Stimulated activated CD4-positive, alpha-beta T cell treated with anti-CD3 and anti-CD28 coated beads, Interleukin-2, amount 100 ng/mL, for 4 hours (primary cell): ENCODE measurements around the gene AOX1.
"Not testable (repeated sequence)": the region's sequence is repeated elsewhere in the genome, so short reads cannot be mapped to it uniquely, and the experiment has no call there.

Experiments
- DNase-seq: peaks from one replicate; pipeline ENCODE4 v3.0.0-alpha.2; 2020; ENCODE audit warnings: low read depth

AOX1 gene

DNA sequence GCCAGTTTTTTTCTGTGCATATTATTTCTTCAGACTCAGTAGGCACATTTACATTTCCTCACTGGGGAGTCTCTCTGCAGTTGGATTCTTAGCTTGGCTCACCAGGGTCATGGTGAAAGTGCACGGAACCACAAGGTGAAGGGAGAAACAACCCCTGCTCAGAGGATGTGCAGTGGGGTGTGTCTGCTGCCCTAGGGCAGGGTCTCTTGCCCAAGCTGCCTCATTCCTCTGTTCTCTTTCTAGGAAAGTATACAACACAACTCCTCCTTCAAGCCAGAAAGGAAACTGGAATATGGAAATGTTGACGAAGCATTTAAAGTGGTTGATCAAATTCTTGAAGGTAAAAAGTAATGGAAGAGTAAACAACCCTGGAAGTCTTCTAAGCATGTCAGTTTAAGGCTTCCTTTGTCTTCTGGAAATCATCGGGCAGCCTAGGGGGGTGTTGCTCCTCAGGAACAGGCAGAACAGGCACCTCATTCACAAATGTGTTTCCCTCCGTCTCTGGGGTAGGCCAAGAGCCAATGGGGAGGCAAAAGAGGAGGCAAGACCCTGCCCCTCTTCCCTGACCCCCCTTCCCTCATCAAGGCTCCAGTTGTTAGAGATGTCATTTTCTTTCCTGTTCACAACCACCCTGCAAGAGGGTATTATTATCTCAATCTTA is 41.4 kb downstream of the AOX1 start:
- DNase-seq, result no peak

DNA sequence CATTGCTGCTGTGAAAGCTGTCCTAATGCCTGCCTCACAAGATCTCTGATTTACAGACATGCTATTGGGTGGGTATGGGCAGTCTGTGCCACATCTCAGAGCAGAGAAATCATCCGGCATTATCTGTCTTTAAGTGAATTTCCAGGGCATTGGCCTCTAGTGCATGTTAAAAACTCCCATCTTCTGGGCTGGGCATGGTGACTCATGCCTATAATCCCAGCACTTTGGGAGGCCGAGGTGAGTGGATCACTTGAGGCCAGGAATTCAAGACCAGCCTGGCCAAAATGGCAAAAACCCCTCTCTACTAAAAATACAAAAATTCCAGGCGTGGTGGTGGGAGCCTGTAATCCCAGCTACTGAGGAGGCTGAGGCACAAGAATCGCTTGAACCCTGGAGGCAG is 42.6 kb downstream of the AOX1 start:
- DNase-seq, result not testable (repeated sequence)

GRCh38 chr2:200631287-200631686 is 45.5 kb downstream of the AOX1 start:
- no peak for DNase-seq

- DNase-seq, result no peak
These were observed 48.6 kb downstream of the AOX1 start for GRCh38 chr2:200634231-200634964.

DNA sequence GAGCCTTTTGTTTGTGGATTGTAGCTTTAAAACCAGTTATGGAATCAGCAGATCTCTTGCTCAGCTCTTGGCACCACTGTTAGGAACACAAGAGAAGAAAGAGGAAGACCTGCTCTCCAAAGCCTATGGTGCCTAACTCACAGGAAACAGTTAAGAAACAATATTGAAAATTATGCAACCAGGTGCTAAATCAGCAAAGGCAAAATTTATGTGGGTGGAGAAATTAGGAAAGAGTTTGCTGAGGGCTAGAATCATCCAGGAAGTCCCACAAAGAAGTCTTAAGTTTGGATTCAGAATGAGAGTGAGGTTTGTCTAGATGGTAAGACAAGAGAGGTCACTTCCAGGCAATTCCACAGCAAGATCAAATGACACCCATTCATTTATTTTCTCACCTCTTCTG is 49.4 kb downstream of the AOX1 start:
- no peak for DNase-seq

- no peak for DNase-seq
These were observed 52.1 kb downstream of the AOX1 start for GRCh38 chr2:200637901-200638300.

DNA sequence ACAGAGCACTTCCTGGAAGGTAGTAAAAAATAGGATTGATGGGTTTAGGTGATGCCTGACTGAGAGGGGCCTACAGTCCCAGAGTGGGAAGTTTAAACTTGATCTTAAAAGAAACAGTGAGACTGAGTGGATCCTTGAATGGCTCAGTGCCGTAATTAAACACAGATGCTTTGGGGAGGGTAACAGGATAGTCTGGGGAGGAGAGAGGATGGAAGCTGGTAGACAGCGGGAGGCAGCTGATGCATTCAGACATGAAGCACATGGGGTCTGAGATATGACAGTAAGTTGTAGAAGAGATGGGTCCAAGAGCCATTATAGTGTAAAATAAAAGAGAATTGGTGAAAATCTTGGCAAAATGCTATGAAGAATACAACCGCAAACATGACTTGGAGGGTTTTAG is 54.4 kb downstream of the AOX1 start:
- DNase-seq, result no peak

GRCh38 chr2:200640901-200641300 is 55.1 kb downstream of the AOX1 start:
- no peak for DNase-seq

DNA sequence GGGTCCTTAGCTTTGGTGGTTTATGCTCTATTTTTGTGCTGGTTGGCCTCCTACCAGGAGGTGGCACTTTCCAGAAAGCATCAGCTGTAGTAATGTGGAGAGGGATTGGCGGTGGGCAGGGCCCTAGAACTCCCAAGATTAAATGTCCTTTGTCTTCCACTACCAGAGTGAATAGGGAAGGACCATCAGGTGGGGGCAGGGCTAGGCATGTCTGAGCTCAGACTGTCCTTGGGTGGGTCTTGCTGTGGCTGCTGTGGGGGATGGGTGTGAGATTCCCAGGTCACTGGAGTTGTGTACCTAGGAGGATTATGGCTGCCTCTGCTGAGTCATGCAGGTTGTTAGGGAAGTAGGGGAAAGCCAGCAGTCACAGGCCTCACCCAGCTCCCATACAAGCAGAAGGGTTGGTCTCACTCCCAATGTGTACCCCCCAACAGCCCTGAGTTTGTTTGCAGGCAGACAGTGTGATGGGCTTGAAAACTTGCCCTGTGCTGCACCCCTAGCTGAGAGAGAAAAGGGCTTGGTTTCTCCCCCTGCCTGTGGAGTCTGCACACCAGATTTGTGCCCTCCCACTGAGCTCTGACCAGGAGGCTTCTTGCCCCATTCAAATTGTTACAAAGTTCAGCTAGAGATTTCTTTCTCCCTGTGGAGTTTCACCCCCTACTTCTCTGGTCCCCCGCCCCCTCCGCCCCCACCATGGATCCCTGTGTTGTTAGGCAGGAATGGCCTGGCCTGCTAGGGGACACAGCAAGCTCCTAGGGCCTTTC is 62.9 kb downstream of the AOX1 start:
- not testable (repeated sequence) for DNase-seq

DNA sequence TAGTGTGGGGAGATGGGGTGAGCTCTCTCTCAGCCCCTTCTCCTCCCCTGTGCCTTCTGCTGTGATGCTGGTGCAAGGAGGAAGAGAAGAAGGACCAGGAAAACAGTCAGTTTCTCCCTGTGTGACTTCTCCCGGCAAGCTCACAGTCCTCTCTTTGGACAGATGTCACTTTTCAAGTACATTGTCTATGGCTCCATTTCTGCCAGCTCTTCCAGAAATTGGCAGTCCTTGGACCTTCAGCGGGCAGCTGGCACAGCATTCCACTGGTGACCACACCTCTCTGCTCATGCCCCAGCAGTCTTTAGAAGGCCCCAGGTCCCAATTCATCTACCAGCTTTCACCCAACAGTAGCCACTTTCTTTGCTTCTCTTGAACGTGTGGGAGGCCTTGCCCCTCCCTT is 63.9 kb downstream of the AOX1 start:
- no peak for DNase-seq

- DNase-seq, result no peak
These were observed 64.4 kb downstream of the AOX1 start for GRCh38 chr2:200650195-200650594.

GRCh38 chr2:200652158-200652557 is 66.3 kb downstream of the AOX1 start:
- no peak for DNase-seq

DNA sequence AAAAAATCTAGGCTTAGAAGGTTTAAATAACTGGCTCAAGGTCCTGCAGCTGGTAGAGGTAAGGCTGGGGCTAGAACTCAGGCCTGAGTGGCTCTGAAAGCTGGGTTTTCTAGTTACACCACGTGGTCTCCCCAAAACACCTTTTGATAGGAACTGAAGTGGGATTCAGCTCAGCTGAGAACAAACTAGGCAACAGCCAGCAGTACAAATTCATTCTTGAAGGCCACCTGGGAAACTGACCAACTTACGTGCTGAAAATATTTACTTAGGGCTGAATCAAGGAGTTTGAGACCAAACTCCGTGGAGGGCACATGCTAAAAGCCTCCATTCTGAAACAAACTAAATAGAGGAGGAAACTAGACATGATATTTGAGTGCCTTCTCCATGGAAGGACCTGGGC is 67.2 kb downstream of the AOX1 start:
- DNase-seq, result no peak

DNA sequence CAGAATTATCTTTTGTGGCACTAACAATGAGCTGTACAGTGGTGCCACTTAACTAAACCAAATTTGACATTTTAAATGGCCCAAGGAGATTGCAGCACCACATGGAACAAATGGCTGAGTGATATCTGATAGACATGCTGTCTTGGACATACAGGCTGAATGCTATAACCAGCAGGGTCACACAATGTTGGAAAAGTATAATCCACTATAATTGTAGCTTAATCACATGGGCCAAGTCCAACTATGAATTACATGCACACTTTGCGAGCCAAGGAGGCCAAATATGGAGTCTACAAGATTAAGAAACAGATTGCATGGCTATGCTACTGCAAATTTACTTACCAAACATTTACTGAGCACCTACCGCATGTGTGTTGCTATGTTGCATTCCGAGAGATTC is 69.0 kb downstream of the AOX1 start:
- no peak for DNase-seq

GRCh38 chr2:200655918-200656580 is 70.2 kb downstream of the AOX1 start:
- no peak for DNase-seq

- no peak for DNase-seq
These were observed 72.6 kb downstream of the AOX1 start for GRCh38 chr2:200658278-200658864.

GRCh38 chr2:200659410-200659809 is 73.6 kb downstream of the AOX1 start:
- DNase-seq, result no peak

DNA sequence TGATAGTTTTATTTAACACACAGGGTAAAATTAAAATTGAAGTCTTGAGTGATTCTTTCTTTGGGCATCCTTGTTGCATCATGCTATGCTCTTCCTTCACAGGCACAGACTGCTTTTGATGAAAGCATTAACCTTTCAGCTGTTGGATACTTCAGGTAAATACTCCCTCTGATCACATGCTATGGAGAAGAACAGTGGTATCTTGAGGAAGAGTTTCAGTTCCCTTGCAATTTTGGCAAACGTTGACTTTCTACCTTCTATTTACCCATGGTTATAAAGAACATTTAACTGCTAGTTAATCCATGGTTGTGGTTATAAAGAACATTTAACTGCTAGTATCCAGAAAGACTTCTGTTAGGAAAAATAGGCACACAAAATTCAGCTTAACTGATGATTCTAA is 75.7 kb downstream of the AOX1 start:
- no peak for DNase-seq

GRCh38 chr2:200662727-200663126 is 76.9 kb downstream of the AOX1 start:
- no peak for DNase-seq

DNA sequence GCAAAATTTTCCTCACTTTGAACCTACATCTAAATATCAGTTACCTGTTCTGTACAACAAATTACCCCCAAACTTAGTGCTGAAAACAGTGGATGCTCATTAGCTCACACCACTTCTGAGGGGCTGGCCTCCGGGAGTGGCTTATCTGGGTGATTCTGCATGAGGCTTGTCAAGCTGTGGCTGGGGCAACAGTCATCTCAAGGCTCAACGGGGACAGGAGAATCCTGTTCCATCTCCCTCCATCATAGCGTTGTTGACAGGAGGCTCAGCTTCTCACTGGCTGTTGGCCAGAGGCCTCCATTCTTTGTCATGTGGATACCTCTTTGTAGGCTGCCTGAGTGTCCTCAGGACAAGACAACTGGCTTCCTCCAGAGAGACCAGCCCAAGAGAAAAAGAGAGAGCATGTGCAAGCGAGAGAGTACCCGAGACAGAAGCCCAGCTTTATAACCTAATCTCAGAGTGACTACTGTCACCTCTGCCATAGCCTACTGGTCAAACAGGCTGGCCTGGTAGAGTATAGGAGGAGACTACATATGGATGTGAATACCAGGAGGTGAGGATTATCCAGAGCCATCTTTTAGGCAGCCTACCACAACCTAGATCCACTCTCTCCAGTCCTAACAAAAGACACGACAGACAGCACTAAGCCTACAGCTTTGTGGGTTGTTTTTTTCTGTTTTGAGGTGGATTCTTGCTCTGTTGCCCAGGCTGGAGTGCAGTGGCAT is 79.1 kb downstream of the AOX1 start:
- no peak for DNase-seq

GRCh38 chr2:200665626-200666453 is 80.0 kb downstream of the AOX1 start:
- DNase-seq, result no peak
